Effector CD4-positive, alpha-beta T cell (primary cell): ENCODE data around the gene LAMA4. TPM values are rescaled to one million over a fixed set of nuclear protein-coding genes. Genes with fewer than 3 reads are reported as not detected.

Source experiments
- DNase-seq: peaks from one replicate; pipeline ENCODE4 v3.0.0-alpha.2; 2020
- total RNA-seq: gene quantifications from one replicate; lab custom pipeline; 2026; lab: John Stamatoyannopoulos, UW

The LAMA4 gene
- total RNA-seq: not detected

GRCh38 chr6:112253841-112254816 is at the start of gene LAMA4:
TSS of gene LAMA4 (minus strand) at chr6:112254567. CDS start at chr6:112254150, 417 bp downstream.
- no peak for DNase-seq

GRCh38 chr6:112302142-112302705 is 47.9 kb upstream of the LAMA4 start:
- no peak for DNase-seq

- no peak for DNase-seq
Observed at GRCh38 chr6:112300896-112301295, 46.5 kb upstream of the LAMA4 start.

- no peak for DNase-seq
Observed at GRCh38 chr6:112298816-112299281, 44.5 kb upstream of the LAMA4 start.

GRCh38 chr6:112298021-112298745 is 43.8 kb upstream of the LAMA4 start:
- no peak for DNase-seq

GRCh38 chr6:112296694-112297093 is 42.3 kb upstream of the LAMA4 start:
- no peak for DNase-seq

GRCh38 chr6:112296122-112296521 is 41.8 kb upstream of the LAMA4 start:
- no peak for DNase-seq

GRCh38 chr6:112291161-112291762 is 36.9 kb upstream of the LAMA4 start:
- no peak for DNase-seq

GRCh38 chr6:112289038-112289566 is 34.7 kb upstream of the LAMA4 start:
- no peak for DNase-seq

GRCh38 chr6:112288475-112288874 is 34.1 kb upstream of the LAMA4 start:
- DNase-seq: no peak

GRCh38 chr6:112287577-112288225 is 33.3 kb upstream of the LAMA4 start:
- DNase-seq: no peak

GRCh38 chr6:112286500-112287144 is 32.3 kb upstream of the LAMA4 start:
- no peak for DNase-seq

GRCh38 chr6:112286010-112286409 is 31.6 kb upstream of the LAMA4 start:
- peak; percentile 8 for DNase-seq

GRCh38 chr6:112284603-112285002 is 30.2 kb upstream of the LAMA4 start:
- DNase-seq: no peak

- no peak for DNase-seq
Observed at GRCh38 chr6:112283621-112284020, 29.3 kb upstream of the LAMA4 start.

GRCh38 chr6:112281821-112282615 is 27.7 kb upstream of the LAMA4 start:
- no peak for DNase-seq

- DNase-seq: no peak
Observed at GRCh38 chr6:112279031-112279935, 24.9 kb upstream of the LAMA4 start.

- no peak for DNase-seq
Observed at GRCh38 chr6:112275365-112275764, 21.0 kb upstream of the LAMA4 start.

GRCh38 chr6:112274774-112275173 is 20.4 kb upstream of the LAMA4 start:
- DNase-seq: no peak
